Ishikawa (cell line): ENCODE measurements around the gene BCAT1.

Experiments
- CEBPB ChIP-seq: IDR thresholded peaks from 2 replicates; pipeline ENCODE4 v1.6.1; 2012
- CREB1 ChIP-seq: IDR thresholded peaks from 2 replicates; pipeline ENCODE4 v1.6.1; 2012; ENCODE audit warnings: low read depth
- EGR1 ChIP-seq: IDR thresholded peaks from 2 replicates; pipeline ENCODE4 v1.6.1; 2012
- EP300 ChIP-seq: IDR thresholded peaks from 2 replicates; pipeline ENCODE4 v1.6.1; 2012; ENCODE audit warnings: borderline replicate concordance
- FOXM1 ChIP-seq: IDR thresholded peaks from 2 replicates; pipeline ENCODE4 v1.6.1; 2012; ENCODE audit warnings: low read depth, borderline replicate concordance
- MAX ChIP-seq: IDR thresholded peaks from 2 replicates; pipeline ENCODE4 v1.6.1; 2012
- NFIC ChIP-seq: IDR thresholded peaks from 2 replicates; pipeline ENCODE4 v1.6.1; 2012
- RAD21 ChIP-seq: IDR thresholded peaks from 2 replicates; pipeline ENCODE4 v1.6.1; 2012; ENCODE audit warnings: low read depth
- REST ChIP-seq: IDR thresholded peaks from 2 replicates; pipeline ENCODE4 v1.6.1; 2012; ENCODE audit warnings: low read depth, mild to moderate bottlenecking
- TAF1 ChIP-seq: IDR thresholded peaks from 2 replicates; pipeline ENCODE4 v1.6.1; 2012; ENCODE audit warnings: low read depth, mild to moderate bottlenecking
- TCF12 ChIP-seq: IDR thresholded peaks from 2 replicates; pipeline ENCODE4 v1.6.1; 2012; ENCODE audit warnings: low read depth
- TEAD4 ChIP-seq: IDR thresholded peaks from 2 replicates; pipeline ENCODE4 v1.6.1; 2012
- USF1 ChIP-seq: IDR thresholded peaks from 2 replicates; pipeline ENCODE4 v1.6.1; 2012
- YY1 ChIP-seq: IDR thresholded peaks from 2 replicates; pipeline ENCODE4 v1.6.1; 2012; ENCODE audit warnings: low read depth
- ZBTB7A ChIP-seq: IDR thresholded peaks from 2 replicates; pipeline ENCODE4 v1.6.1; 2012; ENCODE audit warnings: low read depth

The BCAT1 gene

GRCh38 chr12:24814379-24815113 is 134.4 kb downstream of the BCAT1 start:
- no peak for TF ChIP-seq TCF12
- no peak for TF ChIP-seq CEBPB
- TF ChIP-seq ZBTB7A, result no peak
- no peak for TF ChIP-seq EGR1
- TF ChIP-seq USF1, result no peak
- no peak for TF ChIP-seq TAF1
- no peak for TF ChIP-seq MAX
- TF ChIP-seq YY1, result no peak
- TF ChIP-seq RAD21, result no peak
- no peak for TF ChIP-seq NFIC
- no peak for TF ChIP-seq TEAD4
- TF ChIP-seq CREB1, result no peak
- TF ChIP-seq EP300, result no peak
- TF ChIP-seq FOXM1, result no peak
- TF ChIP-seq REST, result no peak

- TF ChIP-seq TEAD4 (no peak), TCF12 (no peak), TAF1 (no peak), ZBTB7A (no peak), FOXM1 (no peak), REST (no peak), YY1 (no peak), CEBPB (no peak), MAX (no peak), EP300 (no peak), NFIC (no peak), EGR1 (no peak), CREB1 (no peak), USF1 (no peak), RAD21 (no peak)
Measured at GRCh38 chr12:24810378-24810777, 138.5 kb downstream of the BCAT1 start.

- no peak for TF ChIP-seq CEBPB
- TF ChIP-seq REST, result no peak
- TF ChIP-seq EGR1, result no peak
- no peak for TF ChIP-seq RAD21
- no peak for TF ChIP-seq MAX
- no peak for TF ChIP-seq USF1
- no peak for TF ChIP-seq NFIC
- no peak for TF ChIP-seq CREB1
- TF ChIP-seq YY1, result no peak
- no peak for TF ChIP-seq TAF1
Measured at GRCh38 chr12:24808651-24809050, 140.2 kb downstream of the BCAT1 start.

GRCh38 chr12:24806386-24806785 is 142.5 kb downstream of the BCAT1 start:
- TF ChIP-seq TEAD4, result no peak
- no peak for TF ChIP-seq CREB1
- no peak for TF ChIP-seq YY1
- no peak for TF ChIP-seq RAD21
- no peak for TF ChIP-seq USF1
- no peak for TF ChIP-seq EP300
- TF ChIP-seq CEBPB, result no peak
- TF ChIP-seq TAF1, result no peak
- TF ChIP-seq ZBTB7A, result no peak
- no peak for TF ChIP-seq REST
- no peak for TF ChIP-seq NFIC
- TF ChIP-seq TCF12, result no peak
- TF ChIP-seq FOXM1, result no peak
- TF ChIP-seq MAX, result no peak
- TF ChIP-seq EGR1, result no peak
